Astrocyte (in vitro differentiated cells and primary cell): Measurements from ENCODE around the gene CARM1.

Source experiments
- CTCF ChIP-seq: IDR thresholded peaks from 2 replicates; pipeline ENCODE4 v1.5.1; 2011; ENCODE audit warnings: low read depth, mild to moderate bottlenecking, inconsistent platforms, low read length, moderate library complexity; ENCODE audit not compliant: insufficient read depth
- EZH2 ChIP-seq: IDR thresholded peaks from 2 replicates; pipeline ENCODE4 v1.6.1; 2012; ENCODE audit warnings: mild to moderate bottlenecking, low read length, inconsistent platforms; ENCODE audit not compliant: insufficient read depth

- no peak for TF ChIP-seq CTCF
- no peak for TF ChIP-seq EZH2
Observed at GRCh38 chr19:10878253-10878652, 6.9 kb downstream of the CARM1 start.
